DMS153 (cell line): ENCODE measurements around the gene MTUS2.

Experiments
- DNase-seq: peaks from one replicate; lab custom pipeline; 2025; lab: John Stamatoyannopoulos, UW

The MTUS2 gene

GRCh38 chr13:29022968-29023367 is 202.8 kb downstream of the MTUS2 start:
- DNase-seq = no peak

GRCh38 chr13:29024783-29025182 is 204.6 kb downstream of the MTUS2 start:
- no peak for DNase-seq

GRCh38 chr13:29028868-29029267 is 208.7 kb downstream of the MTUS2 start:
- no peak for DNase-seq

- DNase-seq = no peak
These were observed 218.6 kb downstream of the MTUS2 start for GRCh38 chr13:29038700-29039099.

- DNase-seq = no peak
These were observed 219.1 kb downstream of the MTUS2 start for GRCh38 chr13:29039212-29039611.

- no peak for DNase-seq
These were observed 226.4 kb downstream of the MTUS2 start for GRCh38 chr13:29046588-29046987.

- DNase-seq = no peak
These were observed 229.4 kb downstream of the MTUS2 start for GRCh38 chr13:29049524-29049923.

GRCh38 chr13:29050719-29051118 is 230.6 kb downstream of the MTUS2 start:
- no peak for DNase-seq

- peak; percentile 92 for DNase-seq
These were observed 239.7 kb downstream of the MTUS2 start for GRCh38 chr13:29059800-29060199.

- no peak for DNase-seq
These were observed 245.0 kb downstream of the MTUS2 start for GRCh38 chr13:29065142-29065541.

GRCh38 chr13:29067306-29067945 is 247.3 kb downstream of the MTUS2 start:
- no peak for DNase-seq

GRCh38 chr13:29073755-29074154 is 253.6 kb downstream of the MTUS2 start:
- no peak for DNase-seq

- no peak for DNase-seq
These were observed 257.1 kb downstream of the MTUS2 start for GRCh38 chr13:29077051-29077813.

- DNase-seq = no peak
These were observed 260.9 kb downstream of the MTUS2 start for GRCh38 chr13:29081036-29081435.

- no peak for DNase-seq
These were observed 261.7 kb downstream of the MTUS2 start for GRCh38 chr13:29081697-29082440.

- no peak for DNase-seq
These were observed 279.8 kb downstream of the MTUS2 start for GRCh38 chr13:29099781-29100406.

GRCh38 chr13:29100758-29101157 is 280.6 kb downstream of the MTUS2 start:
- DNase-seq = no peak

- no peak for DNase-seq
These were observed 281.3 kb downstream of the MTUS2 start for GRCh38 chr13:29101409-29101808.

- DNase-seq = no peak
These were observed 281.8 kb downstream of the MTUS2 start for GRCh38 chr13:29101905-29102304.

GRCh38 chr13:29103065-29103800 is 283.1 kb downstream of the MTUS2 start:
- no peak for DNase-seq

- no peak for DNase-seq
These were observed 284.3 kb downstream of the MTUS2 start for GRCh38 chr13:29104461-29104860.

- DNase-seq = no peak
These were observed 285.6 kb downstream of the MTUS2 start for GRCh38 chr13:29105779-29106178.
